ENCODE data around the gene RBM46.

Gene RBM46

GRCh38 chr4:154740462-154740861, 40.6 kb upstream of the RBM46 start:
- H3K4me3 ChIP-seq (ENCODE audit: low read depth, low read length): no peak overlapping the region
- no peak for DNase-seq (ENCODE audit: low read depth)
- TF ChIP-seq CTCF (IDR thresholded peaks at IDR 0.05; ENCODE audit: insufficient read depth, low read depth, low read length, missing control alignments): no peak

GRCh38 chr4:154741131-154741665, 39.9 kb upstream of the RBM46 start:
- TF ChIP-seq CTCF (IDR thresholded peaks at IDR 0.05; ENCODE audit: insufficient read depth, low read depth, low read length, missing control alignments): no peak
- no peak overlapping the region for H3K4me3 ChIP-seq (ENCODE audit: low read depth, low read length)
- no peak for DNase-seq (ENCODE audit: low read depth)

- no peak for TF ChIP-seq CTCF (IDR thresholded peaks at IDR 0.05; ENCODE audit: insufficient read depth, low read depth, low read length, missing control alignments)
- H3K4me3 ChIP-seq (ENCODE audit: low read depth, low read length): no peak overlapping the region
- no peak for DNase-seq (ENCODE audit: low read depth)
Measured at GRCh38 chr4:154741922-154742850, 38.9 kb upstream of the RBM46 start.

GRCh38 chr4:154743683-154744340, 37.3 kb upstream of the RBM46 start, which contains the start of gene LRAT:
Gene LRAT (plus strand): TSS chr4:154744000. CDS start chr4:154744327, 327 bp downstream.
- DNase-seq (ENCODE audit: low read depth): no peak
- TF ChIP-seq CTCF (IDR thresholded peaks at IDR 0.05; ENCODE audit: insufficient read depth, low read depth, low read length, missing control alignments): no peak
- H3K4me3 ChIP-seq (ENCODE audit: low read depth, low read length): no peak within 1 kb of the TSS

GRCh38 chr4:154744341-154744926, 36.6 kb upstream of the RBM46 start:
- TF ChIP-seq CTCF (IDR thresholded peaks at IDR 0.05; ENCODE audit: insufficient read depth, low read depth, low read length, missing control alignments): no peak
- no peak overlapping the region for H3K4me3 ChIP-seq (ENCODE audit: low read depth, low read length)
- DNase-seq (ENCODE audit: low read depth): no peak

GRCh38 chr4:154757713-154758112, 23.4 kb upstream of the RBM46 start:
- no peak for TF ChIP-seq CTCF (IDR thresholded peaks at IDR 0.05; ENCODE audit: insufficient read depth, low read depth, low read length, missing control alignments)
- H3K4me3 ChIP-seq (ENCODE audit: low read depth, low read length): no peak overlapping the region
- no peak for DNase-seq (ENCODE audit: low read depth)

Data from GM12865 (cell line).